ENCODE data around the gene MTERF4.

Gene MTERF4

DNA sequence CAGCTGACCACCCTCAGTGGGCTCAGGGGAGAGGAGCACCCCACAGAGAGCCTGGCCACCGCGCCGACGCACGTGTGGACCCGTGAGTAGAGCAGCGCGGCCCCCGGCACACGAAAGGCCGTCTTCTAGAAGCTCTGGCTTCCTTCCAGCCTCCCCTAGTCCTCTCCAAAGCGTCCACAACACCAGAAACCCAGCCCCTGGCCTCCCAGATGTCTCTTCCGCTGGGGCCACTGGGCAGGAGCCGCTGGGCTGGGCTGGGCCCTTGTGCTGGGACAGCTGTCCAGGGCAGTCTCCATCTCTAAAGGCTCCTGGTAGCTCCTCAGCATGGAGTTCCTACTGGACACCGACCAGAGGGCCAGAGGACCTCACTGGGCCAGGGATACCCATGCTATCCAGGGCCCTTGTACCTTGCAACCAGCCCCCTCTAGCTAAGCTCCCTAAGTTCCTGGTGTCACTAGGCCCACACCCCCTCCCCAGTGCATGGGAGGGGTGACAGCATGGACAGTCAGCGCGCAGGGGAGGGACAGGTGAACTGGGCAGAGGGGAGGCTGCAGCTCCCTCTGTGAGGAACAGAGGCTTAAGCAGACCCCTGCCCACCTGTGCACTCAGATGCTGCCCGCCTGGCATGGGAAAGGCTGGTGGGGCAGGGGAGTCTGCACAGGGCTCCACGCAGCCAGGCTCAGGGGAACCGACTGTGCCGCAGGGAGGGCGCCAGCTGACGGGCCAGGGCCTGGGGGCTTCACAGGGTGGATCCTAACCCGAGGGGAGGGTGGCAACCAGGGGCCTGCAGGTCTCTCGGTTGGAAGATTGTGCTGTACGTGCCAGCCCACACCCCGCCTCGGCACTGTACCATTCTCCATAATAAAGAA is 32.9 kb downstream of the MTERF4 start:
- ATAC-seq (no peak), DNase-seq (no peak)

DNA sequence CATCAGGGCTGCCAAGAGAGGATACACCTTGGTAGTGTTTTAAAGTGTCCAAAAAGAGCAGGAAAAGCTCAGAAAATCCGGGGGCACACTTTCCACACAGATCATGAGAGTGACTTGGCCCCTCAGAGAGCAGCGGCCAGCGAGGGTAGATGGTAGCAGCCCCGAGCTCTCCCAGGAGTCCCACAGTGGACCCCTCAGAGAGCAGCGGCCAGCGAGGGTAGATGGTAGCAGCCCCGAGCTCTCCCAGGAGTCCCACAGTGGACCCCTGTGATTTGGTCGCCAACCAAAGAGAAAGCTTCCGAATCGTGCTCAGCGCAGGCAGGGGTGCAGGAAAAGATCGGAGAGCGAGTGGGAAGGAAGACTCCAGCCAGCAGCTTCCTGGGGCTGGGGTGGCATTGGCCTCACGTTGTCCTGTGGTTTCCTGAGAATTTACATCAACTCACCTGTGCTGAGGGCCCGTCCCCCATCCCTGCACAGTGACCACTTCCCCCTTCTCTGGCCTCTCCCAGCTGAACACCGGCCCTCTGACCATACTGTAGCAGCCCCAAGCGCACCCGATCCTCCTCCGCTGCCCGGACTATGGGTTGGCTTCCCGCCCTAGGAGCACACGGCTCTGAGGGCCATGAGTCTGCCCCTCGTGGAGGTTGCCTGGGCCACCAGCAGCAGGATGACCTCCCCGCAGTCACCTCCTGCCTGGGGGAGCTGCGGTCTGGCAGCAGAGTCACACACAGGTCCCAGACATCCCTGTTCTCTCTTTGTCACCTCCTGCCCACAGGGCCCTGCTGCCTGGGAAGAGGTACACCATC is 33.7 kb downstream of the MTERF4 start:
- DNase-seq (no peak), ATAC-seq (no peak)

DNA sequence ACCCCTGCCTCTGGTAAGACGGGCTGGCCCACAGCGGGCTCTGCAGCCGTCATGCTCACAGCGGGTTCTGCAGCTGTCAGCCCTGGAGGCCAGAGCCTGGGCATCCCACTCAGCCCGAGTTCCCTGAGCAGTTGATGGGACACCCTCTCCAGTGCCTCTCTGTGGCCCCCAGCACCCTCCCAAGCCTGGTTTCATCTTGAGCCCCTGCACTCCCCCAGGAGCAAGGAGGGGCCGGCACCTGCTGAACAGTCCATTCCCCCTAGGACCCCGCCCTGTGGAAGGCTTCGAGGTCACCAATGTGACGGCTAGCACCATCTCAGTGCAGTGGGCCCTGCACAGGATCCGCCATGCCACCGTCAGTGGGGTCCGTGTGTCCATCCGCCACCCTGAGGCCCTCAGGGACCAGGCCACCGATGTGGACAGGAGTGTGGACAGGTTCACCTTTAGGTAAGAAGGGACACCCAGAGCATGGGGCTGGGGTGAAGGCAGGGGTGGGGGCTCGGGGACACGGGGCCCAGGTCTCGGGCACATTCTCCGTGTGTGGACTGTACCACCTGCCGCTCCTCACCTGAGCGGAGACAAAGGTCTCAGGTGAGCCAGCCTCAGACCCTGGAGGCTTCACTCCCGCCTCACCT is 34.5 kb downstream of the MTERF4 start:
- ATAC-seq, result no peak
- DNase-seq, result no peak

DNA sequence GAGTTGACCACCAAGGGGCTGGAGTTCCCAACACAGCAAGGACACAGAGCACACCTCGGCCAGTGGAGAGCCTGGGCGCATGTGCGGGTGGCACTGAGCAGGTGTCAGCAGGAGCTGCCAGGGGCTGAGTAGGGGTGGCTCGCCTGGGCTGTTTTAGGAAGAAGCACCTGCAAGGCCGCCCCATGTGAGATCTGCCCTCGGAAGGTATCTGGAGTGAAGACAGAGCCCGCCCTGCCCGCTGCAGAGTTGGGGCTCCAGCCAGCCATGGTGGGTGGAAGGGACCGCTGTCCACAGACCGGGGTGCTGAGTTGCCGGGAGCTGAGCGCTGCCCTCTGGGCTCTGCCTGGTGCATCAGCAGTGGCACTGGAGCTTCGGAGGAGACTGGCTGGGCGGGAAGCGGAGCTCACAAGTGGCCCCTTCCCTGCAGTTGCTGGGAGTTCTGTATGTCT is 35.2 kb downstream of the MTERF4 start:
- ATAC-seq (no peak), DNase-seq (no peak)

- DNase-seq, result no peak
- no peak for ATAC-seq
Measured at GRCh38 chr2:241066171-241066892, 35.8 kb downstream of the MTERF4 start.

DNA sequence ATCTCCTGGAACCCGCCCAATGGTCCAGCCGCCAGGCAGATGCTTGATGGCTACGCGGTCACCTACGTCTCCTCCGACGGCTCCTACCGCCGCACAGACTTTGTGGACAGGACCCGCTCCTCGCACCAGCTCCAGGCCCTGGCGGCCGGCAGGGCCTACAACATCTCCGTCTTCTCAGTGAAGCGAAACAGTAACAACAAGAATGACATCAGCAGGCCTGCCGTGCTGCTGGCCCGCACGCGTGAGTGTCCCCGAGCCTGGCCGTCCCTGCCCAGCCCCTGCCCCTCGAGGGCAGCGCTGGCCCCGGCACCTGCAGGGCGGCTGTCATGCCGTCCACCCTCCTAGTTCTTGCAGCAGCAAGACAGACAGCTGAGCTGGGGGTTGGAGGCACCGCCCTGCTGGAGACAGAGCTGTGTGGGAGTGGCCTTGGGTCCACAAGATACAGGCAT is 36.7 kb downstream of the MTERF4 start:
- no peak for ATAC-seq
- no peak for DNase-seq

- no peak for DNase-seq
- ATAC-seq, result no peak
Measured at GRCh38 chr2:241064802-241065354, 37.2 kb downstream of the MTERF4 start.

GRCh38 chr2:241064008-241064801 is 37.9 kb downstream of the MTERF4 start:
- DNase-seq (peak; percentile 48), ATAC-seq (peak; percentile 56)

GRCh38 chr2:241063587-241063986 is 38.5 kb downstream of the MTERF4 start:
- peak; percentile 19 for ATAC-seq

DNA sequence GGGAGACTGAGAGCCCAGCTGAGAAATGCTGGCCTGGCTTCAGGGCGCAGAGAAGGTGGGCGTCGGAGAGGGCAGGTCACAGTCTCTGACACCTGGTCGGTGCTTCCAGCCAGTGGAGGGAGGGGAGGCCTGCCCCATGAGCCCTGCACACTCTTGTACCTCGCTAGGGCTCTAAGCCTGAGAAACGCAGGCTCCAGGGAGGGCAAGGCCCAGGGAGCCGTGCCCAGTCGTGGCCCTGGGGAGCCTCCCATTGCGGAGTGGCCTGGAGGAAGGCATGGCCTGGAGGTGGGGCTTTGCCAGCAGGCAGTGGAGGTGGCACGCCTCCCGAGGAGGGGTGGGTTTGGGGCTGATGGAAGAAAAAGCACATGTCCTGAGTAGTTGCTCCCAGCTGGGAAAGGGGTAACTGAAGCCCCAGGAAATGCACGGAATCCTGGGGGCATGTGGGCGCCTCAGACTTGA is 39.0 kb downstream of the MTERF4 start:
- DNase-seq (no peak), ATAC-seq (no peak)

More at GRCh38 chr2:241063587-241063986, 38.5 kb downstream of the MTERF4 start:
- DNase-seq, result no peak

GRCh38 chr2:241062389-241063092 is 39.5 kb downstream of the MTERF4 start:
- DNase-seq (no peak), ATAC-seq (no peak)

DNA sequence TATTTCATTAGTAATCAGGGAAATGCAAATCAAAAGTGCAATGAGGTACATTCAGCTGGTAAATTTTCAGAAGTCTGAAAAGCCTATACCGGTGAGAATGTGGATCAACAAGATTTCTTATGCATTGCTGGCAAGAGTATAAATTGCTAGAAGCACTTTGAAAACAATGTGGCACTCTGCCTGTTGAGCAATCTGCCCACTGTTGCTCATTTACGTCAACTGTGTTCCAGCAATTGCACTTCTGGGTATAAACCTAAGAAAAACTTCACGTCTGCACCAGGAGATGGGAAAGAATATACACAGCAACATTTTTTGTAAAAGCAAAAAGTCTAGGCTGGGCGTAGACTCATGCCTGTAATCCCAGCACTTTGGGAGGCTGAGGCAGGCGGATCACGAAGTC is 40.8 kb downstream of the MTERF4 start:
- DNase-seq, result no peak
- no peak for ATAC-seq

- DNase-seq, result no peak
Measured at GRCh38 chr2:241053576-241054251, 48.4 kb downstream of the MTERF4 start.

DNA sequence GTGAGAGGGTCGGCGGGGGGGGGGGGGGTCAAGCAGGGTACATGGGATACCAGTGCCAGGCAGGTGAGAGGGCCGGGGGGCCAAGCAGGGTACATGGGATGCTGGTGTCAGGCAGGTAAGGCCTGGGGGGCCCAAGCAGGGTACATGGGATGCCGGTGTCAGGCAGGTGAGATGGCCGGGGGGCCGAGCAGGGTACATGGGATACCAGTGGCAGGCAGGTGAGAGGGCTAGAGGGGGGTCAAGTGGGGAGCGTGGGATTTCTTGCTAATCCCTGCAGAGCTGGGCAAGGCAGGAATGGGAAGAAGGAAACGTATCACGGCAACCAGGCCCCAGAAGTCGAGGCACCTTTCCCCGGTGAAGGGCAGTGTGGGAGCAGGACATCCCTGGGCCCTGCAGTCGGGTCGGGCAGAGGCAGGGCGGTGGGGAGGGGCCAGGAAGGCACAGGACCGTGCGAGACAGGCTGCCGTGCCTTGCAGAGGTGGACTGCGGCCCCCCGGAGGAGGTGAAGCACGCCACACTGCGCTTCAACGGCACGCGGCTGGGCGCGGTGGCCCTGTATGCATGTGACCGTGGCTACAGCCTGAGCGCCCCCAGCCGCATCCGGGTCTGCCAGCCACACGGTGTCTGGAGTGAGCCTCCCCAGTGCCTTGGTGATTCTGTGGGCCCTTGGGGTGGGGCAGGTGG is 49.3 kb downstream of the MTERF4 start:
- no peak for ATAC-seq

More at GRCh38 chr2:241053576-241054251, 48.4 kb downstream of the MTERF4 start:
- no peak for ATAC-seq

DNA sequence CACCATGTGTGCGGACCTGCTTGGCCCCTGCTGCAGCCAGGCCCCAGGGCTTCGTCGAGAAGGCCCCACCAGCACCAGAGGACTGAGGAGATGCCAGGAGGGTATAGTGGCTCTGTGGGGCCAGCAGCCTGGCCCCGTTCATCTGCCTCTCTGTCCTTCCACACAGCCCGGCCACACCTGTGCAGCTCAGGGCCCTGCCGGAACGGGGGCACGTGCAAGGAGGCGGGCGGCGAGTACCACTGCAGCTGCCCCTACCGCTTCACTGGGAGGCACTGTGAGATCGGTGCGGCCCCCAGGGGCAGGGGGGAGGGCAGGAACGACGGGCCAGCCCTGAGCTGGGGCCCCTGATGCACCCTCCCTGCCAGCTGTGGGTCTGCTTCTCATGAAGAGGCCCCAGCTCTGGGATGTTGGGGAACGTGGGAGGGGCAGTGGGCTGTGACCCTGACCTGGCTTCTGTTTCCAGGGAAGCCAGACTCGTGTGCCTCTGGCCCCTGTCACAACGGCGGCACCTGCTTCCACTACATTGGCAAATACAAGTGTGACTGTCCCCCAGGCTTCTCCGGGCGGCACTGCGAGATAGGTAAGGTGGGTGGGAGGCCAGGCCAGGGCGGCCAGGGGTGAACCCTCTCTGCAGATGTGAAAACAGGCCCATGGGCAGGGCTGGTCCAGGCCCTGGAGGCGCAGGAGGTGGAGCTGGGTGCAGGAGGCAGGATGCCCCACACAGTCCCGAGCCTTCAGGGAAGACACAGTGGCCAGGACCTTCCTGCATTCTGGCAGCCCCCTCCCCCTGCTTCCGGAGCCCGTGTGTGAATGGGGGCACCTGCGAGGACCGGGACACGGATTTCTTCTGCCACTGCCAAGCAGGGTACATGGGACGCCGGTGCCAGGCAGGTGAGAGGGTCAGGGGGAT is 50.3 kb downstream of the MTERF4 start:
- DNase-seq, result no peak
- no peak for ATAC-seq

More for the DNA sequence above, 49.3 kb downstream of the MTERF4 start:
- DNase-seq, result no peak

- ATAC-seq (no peak), DNase-seq (no peak)
Measured at GRCh38 chr2:241050624-241051577, 51.2 kb downstream of the MTERF4 start.

All from stimulated activated naive CD8-positive, alpha-beta T cell treated with anti-CD3 and anti-CD28 coated beads, Interleukin-15, Interleukin-2, amounts not matched to agents 100 U/mL and 50 U/mL, for 24 hours (primary cell).